LHCN-M2 (cell line): ENCODE results near the gene NPR3. TPM values are rescaled to one million over a fixed set of nuclear protein-coding genes. Genes with fewer than 3 reads are reported as not detected.

Source experiments
- DNase-seq: peaks from one replicate; pipeline ENCODE4 v3.0.0-alpha.2; 2012; ENCODE audit warnings: low read depth
- total RNA-seq: library from RNA; depleted of rRNA; stranded (reverse); fragments of >200 nt; gene quantifications from 2 replicates; pipeline ENCODE4 v1.2.3, GENCODE V29; 2014

The NPR3 gene
- total RNA-seq, 1 experiment from 2014 or later = 5.6 TPM

DNA sequence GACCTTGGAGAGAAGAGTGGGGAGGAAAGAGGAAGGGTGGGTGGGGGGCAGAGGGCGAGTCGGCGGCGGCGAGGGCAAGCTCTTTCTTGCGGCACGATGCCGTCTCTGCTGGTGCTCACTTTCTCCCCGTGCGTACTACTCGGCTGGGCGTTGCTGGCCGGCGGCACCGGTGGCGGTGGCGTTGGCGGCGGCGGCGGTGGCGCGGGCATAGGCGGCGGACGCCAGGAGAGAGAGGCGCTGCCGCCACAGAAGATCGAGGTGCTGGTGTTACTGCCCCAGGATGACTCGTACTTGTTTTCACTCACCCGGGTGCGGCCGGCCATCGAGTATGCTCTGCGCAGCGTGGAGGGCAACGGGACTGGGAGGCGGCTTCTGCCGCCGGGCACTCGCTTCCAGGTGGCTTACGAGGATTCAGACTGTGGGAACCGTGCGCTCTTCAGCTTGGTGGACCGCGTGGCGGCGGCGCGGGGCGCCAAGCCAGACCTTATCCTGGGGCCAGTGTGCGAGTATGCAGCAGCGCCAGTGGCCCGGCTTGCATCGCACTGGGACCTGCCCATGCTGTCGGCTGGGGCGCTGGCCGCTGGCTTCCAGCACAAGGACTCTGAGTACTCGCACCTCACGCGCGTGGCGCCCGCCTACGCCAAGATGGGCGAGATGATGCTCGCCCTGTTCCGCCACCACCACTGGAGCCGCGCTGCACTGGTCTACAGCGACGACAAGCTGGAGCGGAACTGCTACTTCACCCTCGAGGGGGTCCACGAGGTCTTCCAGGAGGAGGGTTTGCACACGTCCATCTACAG, 760 bp downstream of the NPR3 start:
- DNase-seq = peak; percentile 32

GRCh38 chr5:32712481-32713360, 1.6 kb downstream of the NPR3 start:
- peak; percentile 11 for DNase-seq

GRCh38 chr5:32713361-32713769, 2.2 kb downstream of the NPR3 start:
- peak; percentile 4 for DNase-seq

DNA sequence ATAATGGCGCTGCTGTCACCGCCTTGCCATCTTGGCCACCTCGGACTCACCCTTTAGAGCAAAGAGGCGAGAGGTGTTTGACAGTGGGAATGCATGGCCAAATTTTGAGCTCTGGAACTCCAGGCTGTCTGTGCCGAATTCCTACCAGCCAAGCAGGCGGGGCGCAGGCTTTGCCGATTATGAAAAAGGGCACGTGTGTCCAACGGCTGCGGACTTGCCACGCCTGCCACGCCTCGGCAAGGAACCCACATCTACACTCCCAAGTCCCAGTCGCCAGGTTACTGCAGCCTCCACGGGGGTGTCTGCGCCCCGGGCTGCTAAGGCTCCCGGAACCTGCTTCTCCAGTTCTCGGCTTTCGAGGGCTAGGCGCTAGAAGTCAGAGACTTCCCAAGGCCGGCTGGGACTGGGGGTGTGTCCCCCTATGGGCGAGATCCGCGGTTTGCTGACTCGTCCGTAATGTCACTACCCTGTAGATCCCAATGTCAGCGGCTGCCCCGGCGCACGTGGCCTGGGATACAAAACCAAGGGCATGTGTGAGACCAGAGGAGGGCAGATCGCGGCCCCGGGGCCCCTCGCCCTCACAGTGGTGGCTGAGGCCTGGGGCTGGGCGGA, 2.8 kb downstream of the NPR3 start:
- DNase-seq = peak; percentile 47

DNA sequence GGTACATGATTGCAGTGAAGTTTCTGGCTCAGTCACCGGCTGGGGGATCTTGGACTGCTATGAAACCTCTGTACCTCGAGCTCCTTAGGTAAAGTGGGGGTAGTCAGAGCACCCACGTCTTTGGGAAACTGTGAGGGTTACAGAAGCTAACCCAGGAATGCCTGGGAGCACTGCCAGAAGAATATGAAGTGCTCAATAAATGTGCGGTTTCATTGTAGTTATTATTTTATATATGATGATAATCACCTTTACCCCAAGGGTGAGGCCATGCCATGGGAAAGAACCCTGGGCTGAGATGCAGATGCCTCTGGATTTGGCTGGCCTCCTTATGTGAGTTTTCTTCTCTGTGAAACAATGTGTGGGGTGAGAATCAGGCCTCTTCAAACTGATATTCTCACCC, 3.7 kb downstream of the NPR3 start:
- no peak for DNase-seq

DNA sequence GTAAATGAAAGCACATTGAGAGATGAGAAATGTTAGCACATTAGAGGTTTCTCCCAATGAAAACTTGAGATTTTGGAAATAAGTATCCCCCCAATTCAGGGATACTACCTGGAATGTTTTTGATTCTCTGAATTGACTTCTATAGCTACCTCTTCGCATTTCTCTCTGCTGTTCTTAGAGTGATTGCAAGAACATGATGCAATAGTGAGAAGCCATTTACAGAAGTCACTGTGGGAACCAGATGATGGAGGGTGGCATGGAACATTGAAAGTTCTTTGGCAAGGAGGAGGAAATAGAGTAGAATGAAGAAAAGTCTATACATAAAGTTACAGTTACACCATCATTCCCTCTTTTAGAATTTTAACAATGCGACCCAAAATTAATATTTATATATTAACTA, 9.2 kb downstream of the NPR3 start:
- DNase-seq = no peak

GRCh38 chr5:32721626-32722025, 10.5 kb downstream of the NPR3 start:
- no peak for DNase-seq

- DNase-seq = no peak
Observed at GRCh38 chr5:32722957-32723356, 11.8 kb downstream of the NPR3 start.

- DNase-seq = no peak
Observed at GRCh38 chr5:32724526-32724925, 13.4 kb downstream of the NPR3 start.

GRCh38 chr5:32726086-32726557, 15.0 kb downstream of the NPR3 start:
- DNase-seq = no peak

DNA sequence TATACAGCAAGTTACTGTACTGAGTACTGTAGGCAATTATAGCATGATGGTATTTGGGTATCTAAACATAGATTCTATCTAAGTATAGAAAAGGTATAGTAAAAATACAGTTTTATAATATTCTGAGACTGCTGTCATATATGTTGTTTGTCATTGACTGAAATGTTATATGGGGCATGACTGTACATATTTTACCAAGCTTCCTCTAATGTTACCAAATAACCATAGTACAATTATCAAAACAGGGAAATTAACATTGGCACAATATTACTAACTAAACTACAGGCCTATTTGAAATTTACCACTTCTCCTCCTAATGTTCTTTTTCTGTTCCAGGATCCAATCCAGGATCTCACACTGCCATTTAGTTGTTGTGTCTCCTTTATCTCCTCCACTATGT, 18.5 kb downstream of the NPR3 start:
- DNase-seq = no peak

DNA sequence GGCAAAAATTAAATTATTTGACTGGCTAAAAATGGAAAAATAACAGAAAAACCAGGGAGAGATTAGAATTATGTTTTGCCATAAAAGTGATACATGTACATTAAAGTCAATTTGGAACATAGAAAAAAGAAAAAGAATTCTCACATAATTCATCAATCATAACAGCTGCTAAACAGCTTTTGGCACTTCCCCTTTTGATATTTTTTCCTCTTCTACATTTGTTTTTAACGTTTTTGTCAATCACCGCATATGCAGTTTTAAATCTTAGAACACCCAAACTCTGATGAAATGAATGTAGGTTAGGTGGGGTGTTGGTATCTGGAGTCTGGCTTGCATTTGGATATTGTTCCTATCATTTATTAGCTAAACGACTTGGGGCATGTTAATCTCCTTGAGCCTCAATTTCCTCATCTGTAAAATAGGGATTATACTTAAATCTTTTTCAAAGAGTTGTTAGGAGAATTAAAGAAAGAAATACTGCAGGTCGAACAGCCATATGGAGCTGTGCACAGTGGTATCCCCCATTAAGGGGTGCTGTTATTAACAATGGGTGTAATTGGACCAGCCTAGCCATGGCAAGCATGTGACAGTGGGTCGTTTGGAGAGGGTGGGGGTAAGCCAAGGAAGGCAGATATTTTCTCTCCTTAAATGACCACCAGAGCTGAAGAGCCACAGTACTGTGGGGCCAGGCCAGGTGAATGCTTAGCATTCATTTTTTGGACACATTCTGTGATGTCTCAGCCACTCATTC, 22.6 kb downstream of the NPR3 start:
- DNase-seq = no peak

GRCh38 chr5:32734827-32735378, 23.8 kb downstream of the NPR3 start:
- DNase-seq = no peak

DNA sequence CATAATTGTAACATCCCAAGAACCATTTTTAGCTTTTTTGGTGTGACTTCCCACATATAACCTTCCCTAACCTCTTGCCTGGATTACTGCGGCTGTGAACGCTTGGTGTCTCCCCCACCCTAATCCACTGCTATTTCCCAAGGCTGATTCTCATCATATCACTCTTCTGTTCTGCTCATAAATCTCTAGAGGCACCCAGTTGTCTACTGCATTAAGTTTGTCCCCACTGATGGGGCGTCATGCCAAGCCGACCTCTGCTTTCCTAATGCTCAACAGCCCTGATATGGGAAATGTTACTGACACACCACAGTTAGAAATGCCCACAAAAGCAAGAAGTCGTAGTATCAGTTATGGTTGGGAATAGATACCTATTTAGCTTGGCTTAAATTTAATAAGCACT, 24.4 kb downstream of the NPR3 start:
- DNase-seq = no peak

DNA sequence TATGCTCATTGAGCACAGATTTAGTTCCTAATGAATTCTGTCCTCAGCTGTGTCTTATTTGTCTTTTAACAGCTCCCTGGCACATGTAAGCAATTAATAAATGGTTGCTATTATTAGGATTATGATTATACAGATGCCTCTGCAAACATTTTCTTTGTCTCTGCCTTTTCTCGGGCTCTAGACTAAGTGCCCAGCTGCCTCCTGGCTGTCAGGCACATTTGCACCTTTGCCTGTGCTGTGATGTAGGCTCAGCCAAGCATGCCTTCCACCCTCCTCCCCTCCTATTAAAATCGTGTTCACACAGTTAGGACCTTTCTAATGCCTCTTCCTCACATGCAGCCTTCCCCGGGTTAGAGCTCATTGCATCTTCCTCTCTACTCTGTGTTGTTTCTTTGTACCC, 25.7 kb downstream of the NPR3 start:
- DNase-seq = no peak

- no peak for DNase-seq
Observed at GRCh38 chr5:32740651-32741050, 29.5 kb downstream of the NPR3 start.

- no peak for DNase-seq
Observed at GRCh38 chr5:32745317-32745716, 34.2 kb downstream of the NPR3 start.

- no peak for DNase-seq
Observed at GRCh38 chr5:32752411-32752810, 41.3 kb downstream of the NPR3 start.

DNA sequence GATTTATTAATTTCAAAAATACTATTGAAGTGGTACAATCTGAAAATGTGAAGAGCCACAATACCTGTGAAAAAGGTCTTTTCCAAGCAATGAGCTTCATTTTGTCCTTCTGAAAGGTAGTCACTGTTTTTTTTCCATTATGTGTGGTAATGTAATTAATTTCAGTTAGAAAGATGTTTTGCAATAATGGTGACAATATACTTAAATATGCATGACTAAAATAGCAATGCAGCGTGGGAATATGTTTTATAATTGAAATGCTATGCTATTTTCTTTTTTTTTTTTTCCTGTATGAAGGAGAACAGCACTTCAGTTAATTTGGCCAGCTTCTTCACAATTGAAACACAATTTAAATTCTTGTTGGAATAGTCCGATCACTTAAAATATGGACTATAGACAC, 41.9 kb downstream of the NPR3 start:
- peak; percentile 56 for DNase-seq

DNA sequence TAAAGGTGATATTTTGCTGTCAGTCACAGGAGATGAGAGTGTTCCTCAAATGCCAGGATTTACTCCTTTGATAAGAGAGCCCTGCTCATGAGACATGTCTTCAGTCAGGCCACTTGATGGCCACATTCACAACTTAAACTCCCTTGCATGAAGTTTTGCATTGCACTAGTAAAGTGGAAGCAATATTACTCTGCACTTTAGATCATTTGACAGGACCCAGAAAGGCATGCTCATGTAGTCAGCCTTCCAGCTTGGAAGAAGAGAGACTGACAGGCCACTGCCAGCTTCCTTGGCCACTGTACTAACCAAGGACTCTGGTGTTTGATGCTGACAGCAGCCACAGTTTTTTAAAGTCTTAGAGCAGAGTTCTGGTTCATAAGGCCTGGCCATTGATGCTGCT, 42.6 kb downstream of the NPR3 start:
- peak; percentile 63 for DNase-seq

DNA sequence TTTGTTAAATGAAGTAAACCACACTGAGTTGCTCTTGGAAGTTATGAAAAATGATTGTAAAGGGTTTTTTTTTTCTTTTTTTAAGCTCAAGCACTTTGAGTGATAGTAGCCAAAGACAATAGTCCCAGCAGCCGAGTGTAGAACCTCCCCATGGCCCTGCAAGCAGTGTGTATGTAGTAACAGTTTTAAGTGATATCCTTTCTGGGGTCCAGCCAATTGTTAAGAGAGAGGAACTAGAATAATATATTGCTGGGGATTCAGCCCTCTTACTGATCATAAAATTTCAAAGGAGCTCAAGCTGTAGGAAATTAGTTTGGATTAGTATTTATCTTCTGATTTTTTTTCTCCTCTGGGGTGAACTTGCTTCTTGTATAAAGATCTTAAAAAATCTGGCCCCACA, 43.2 kb downstream of the NPR3 start:
- no peak for DNase-seq
